Measurements from ENCODE around the gene KCNN1.
"Not testable (repeated sequence)": the region's sequence is repeated elsewhere in the genome, so short reads cannot be mapped to it uniquely, and the experiment has no call there.

Gene KCNN1

GRCh38 chr19:18023622-18024251, 56.8 kb downstream of the KCNN1 start:
- Histone ChIP-seq H3K4me3 (replicated peaks; ENCODE audit: low read depth, low read length) (peak overlapping the region; percentile 48), H3K36me3 (ENCODE audit: control insufficient read depth, insufficient read depth, low read length) (no peaks in the 10 kb centered on the region), H3K27me3 (replicated peaks; ENCODE audit: control insufficient read depth, insufficient read depth, low read length) (no peaks in the 10 kb centered on the region)
- no peak for DNase-seq (ENCODE audit: extremely low read depth, insufficient read length)
- TF ChIP-seq, protein P1, sequence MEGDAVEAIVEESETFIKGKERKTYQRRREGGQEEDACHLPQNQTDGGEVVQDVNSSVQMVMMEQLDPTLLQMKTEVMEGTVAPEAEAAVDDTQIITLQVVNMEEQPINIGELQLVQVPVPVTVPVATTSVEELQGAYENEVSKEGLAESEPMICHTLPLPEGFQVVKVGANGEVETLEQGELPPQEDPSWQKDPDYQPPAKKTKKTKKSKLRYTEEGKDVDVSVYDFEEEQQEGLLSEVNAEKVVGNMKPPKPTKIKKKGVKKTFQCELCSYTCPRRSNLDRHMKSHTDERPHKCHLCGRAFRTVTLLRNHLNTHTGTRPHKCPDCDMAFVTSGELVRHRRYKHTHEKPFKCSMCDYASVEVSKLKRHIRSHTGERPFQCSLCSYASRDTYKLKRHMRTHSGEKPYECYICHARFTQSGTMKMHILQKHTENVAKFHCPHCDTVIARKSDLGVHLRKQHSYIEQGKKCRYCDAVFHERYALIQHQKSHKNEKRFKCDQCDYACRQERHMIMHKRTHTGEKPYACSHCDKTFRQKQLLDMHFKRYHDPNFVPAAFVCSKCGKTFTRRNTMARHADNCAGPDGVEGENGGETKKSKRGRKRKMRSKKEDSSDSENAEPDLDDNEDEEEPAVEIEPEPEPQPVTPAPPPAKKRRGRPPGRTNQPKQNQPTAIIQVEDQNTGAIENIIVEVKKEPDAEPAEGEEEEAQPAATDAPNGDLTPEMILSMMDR (IDR thresholded peaks at IDR 0.05; ENCODE audit: insufficient read depth, low read length, poor library complexity, severe bottlenecking): no peak

GRCh38 chr19:18027151-18027550, 60.2 kb downstream of the KCNN1 start:
- no peak for DNase-seq (ENCODE audit: extremely low read depth, insufficient read length)
- Histone ChIP-seq H3K36me3 (ENCODE audit: control insufficient read depth, insufficient read depth, low read length) (no peaks in the 10 kb centered on the region), H3K4me3 (replicated peaks; ENCODE audit: low read depth, low read length) (no peak overlapping the region), H3K27me3 (replicated peaks; ENCODE audit: control insufficient read depth, insufficient read depth, low read length) (no peaks in the 10 kb centered on the region)
- TF ChIP-seq, protein P1 (IDR thresholded peaks at IDR 0.05; ENCODE audit: insufficient read depth, low read length, poor library complexity, severe bottlenecking): no peak

DNA sequence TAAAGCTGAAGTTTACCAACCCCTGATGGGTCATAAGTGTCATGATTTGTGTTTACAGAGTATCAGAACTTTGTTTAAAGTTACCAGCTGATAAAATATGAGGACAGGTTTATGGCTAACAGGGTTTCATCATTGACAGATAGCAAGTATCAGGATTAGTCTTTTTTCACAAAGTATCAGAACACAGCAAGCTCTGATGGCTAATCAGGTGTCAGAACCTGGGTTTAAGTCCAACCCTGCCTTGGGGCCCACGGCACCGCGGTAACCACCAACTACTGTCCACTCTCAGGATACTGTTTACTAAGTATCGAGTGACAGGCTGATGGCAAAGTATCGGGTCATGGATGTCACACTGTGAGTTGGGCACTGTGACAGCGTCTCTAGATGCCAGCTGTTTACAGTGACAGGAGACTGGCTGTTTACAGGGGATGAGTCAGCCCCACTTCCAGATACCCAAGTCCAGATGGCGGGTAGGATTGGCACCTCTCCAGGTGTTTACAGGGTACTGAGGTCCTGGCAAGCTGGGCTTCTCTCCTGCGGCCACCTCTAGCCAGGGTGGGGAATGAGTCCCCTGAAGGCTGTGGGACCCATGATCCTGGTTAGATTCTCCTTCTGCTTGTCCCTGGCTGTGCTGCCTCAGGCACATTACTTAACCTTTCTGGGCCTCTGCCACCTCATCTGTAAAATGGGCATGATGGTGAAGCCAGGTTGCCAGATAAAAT, 62.9 kb downstream of the KCNN1 start:
- TF ChIP-seq, protein P1 (IDR thresholded peaks at IDR 0.05; ENCODE audit: insufficient read depth, low read length, poor library complexity, severe bottlenecking): no peak
- H3K36me3 ChIP-seq (ENCODE audit: control insufficient read depth, insufficient read depth, low read length): no peaks in the 10 kb centered on the region
- no peak overlapping the region for H3K4me3 ChIP-seq (replicated peaks; ENCODE audit: low read depth, low read length)
- H3K27me3 ChIP-seq (replicated peaks; ENCODE audit: control insufficient read depth, insufficient read depth, low read length): no peaks in the 10 kb centered on the region
- DNase-seq (ENCODE audit: extremely low read depth, insufficient read length): no peak

DNA sequence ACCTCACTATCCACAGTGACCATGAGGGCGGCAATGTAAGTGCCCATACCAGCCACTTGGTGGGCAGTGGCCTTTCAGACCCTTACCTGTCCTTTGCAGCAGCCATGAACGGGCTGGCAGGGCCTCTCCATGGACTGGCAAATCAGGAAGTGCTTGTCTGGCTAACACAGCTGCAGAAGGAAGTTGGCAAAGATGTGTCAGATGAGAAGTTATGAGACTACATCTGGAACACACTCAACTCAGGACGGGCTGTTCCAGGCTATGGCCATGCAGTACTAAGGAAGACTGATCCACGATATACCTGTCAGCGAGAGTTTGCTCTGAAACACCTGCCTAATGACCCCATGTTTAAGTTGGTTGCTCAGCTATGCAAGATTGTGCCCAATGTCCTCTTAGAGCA, 64.5 kb downstream of the KCNN1 start:
- not testable (repeated sequence) for H3K36me3 ChIP-seq (ENCODE audit: control insufficient read depth, insufficient read depth, low read length); H3K4me3 ChIP-seq (replicated peaks; ENCODE audit: low read depth, low read length); DNase-seq (ENCODE audit: extremely low read depth, insufficient read length); H3K27me3 ChIP-seq (replicated peaks; ENCODE audit: control insufficient read depth, insufficient read depth, low read length)

DNA sequence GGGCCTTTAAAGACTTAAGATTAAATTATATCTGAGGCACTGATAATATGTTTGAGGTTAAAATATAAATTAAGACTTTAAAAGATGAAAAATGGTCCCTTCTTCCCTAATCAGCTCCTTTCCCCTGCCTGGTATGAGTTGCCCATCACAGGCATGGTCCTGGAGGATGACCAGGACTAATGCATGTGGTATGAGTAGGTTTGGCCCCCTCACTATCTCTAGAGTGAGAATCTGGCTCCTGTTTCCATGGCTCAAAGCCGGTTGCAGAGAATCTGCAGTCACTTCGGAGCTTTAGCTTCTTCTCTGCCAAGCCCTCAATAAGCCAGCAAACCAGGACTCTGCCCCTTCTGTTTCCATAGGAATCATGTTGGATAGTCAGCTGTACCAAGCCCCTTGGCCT, 65.2 kb downstream of the KCNN1 start:
- not testable (repeated sequence) for DNase-seq (ENCODE audit: extremely low read depth, insufficient read length); H3K36me3 ChIP-seq (ENCODE audit: control insufficient read depth, insufficient read depth, low read length); H3K27me3 ChIP-seq (replicated peaks; ENCODE audit: control insufficient read depth, insufficient read depth, low read length); H3K4me3 ChIP-seq (replicated peaks; ENCODE audit: low read depth, low read length)

- no peak for DNase-seq (ENCODE audit: extremely low read depth, insufficient read length)
- Histone ChIP-seq H3K4me3 (replicated peaks; ENCODE audit: low read depth, low read length) (no peak overlapping the region), H3K36me3 (ENCODE audit: control insufficient read depth, insufficient read depth, low read length) (no peaks in the 10 kb centered on the region), H3K27me3 (replicated peaks; ENCODE audit: control insufficient read depth, insufficient read depth, low read length) (no peaks in the 10 kb centered on the region; the same call in 1 of the 2 replicates)
- TF ChIP-seq, protein P1 (IDR thresholded peaks at IDR 0.05; ENCODE audit: insufficient read depth, low read length, poor library complexity, severe bottlenecking): no peak
Measured at GRCh38 chr19:18041054-18041453, 74.1 kb downstream of the KCNN1 start.

Data from GM06990 (cell line).